ENCODE results near the gene CPSF4. TPM values are rescaled to one million over a fixed set of nuclear protein-coding genes. Genes with fewer than 3 reads are reported as not detected.

CPSF4 gene
- total RNA-seq, 1 experiment from 2014 or later = 98.2 TPM

- no peak for TF ChIP-seq CTCF (conservative IDR thresholded peaks at IDR 0.05)
- Histone ChIP-seq H4K91ac (ENCODE audit: insufficient read length, low read depth, low read length) (no peak overlapping the region), H3K4ac (ENCODE audit: low read depth, low read length) (no peak overlapping the region), H3K9ac (ENCODE audit: extremely low read depth, insufficient read length, low read length) (no peak overlapping the region), H3K56ac (ENCODE audit: insufficient read length, low read depth, low read length) (no peak overlapping the region), H4K8ac (replicated peaks; ENCODE audit: insufficient read length, low read depth, low read length) (no peak overlapping the region), H2AFZ (ENCODE audit: low read length) (no peak overlapping the region), H3K79me1 (ENCODE audit: insufficient read depth, low read depth, low read length, poor library complexity, severe bottlenecking) (no peaks in the 10 kb centered on the region), H2BK12ac (ENCODE audit: insufficient read length, low read depth, low read length) (no peak overlapping the region), H4K20me1 (ENCODE audit: control insufficient read depth, insufficient read depth, insufficient read length) (no peaks in the 10 kb centered on the region), H3K27me3 (ENCODE audit: insufficient read depth, low read length) (no peaks in the 10 kb centered on the region), H2AK5ac (ENCODE audit: insufficient read length, low read length) (no peak overlapping the region), H2BK20ac (ENCODE audit: low read depth, low read length, poor library complexity, severe bottlenecking) (no peak overlapping the region), H2BK5ac (ENCODE audit: insufficient read length, low read length) (no peak overlapping the region), H3K23ac (ENCODE audit: insufficient read length, low read depth, low read length) (no peak overlapping the region), H3K18ac (ENCODE audit: insufficient read length, low read depth, low read length) (no peak overlapping the region), H3K14ac (ENCODE audit: insufficient read depth, low read length) (no peak overlapping the region), H3K4me1 (ENCODE audit: insufficient read depth, low read length) (peaks cover 3% of the 10 kb centered on the region; the same call in 1 of the 2 replicates), H2BK120ac (ENCODE audit: low read depth, low read length, poor library complexity, severe bottlenecking) (no peak overlapping the region), H2BK15ac (ENCODE audit: low read depth, low read length) (no peak overlapping the region), H3K4me2 (ENCODE audit: insufficient read depth, insufficient read length, low read length) (no peak overlapping the region), H4K5ac (ENCODE audit: insufficient read length, low read depth, low read length) (no peak overlapping the region), H3K9me3 (ENCODE audit: control insufficient read depth, low read depth, low read length) (no peaks in the 10 kb centered on the region), H3K27ac (ENCODE audit: insufficient read length, low read depth, low read length) (no peak overlapping the region), H3T11ph (ENCODE audit: low read length) (no peak overlapping the region), H3K23me2 (ENCODE audit: insufficient read length, low read depth, low read length, poor library complexity, severe bottlenecking) (no peaks in the 10 kb centered on the region), H3K79me2 (ENCODE audit: insufficient read depth, low read length) (no peaks in the 10 kb centered on the region)
- Mint-ChIP-seq H3K27ac (no peak overlapping the region), H3K36me3 (ENCODE audit: insufficient read depth in 1 of 3, low read depth in 3 of 3) (peaks cover 49 to 89% (median 86%) of the 10 kb centered on the region in 3 experiments; a peak in 6 of 7 replicates), H3K9me3 (no peaks in the 10 kb centered on the region), H3K27me3 (ENCODE audit: low read depth) (no peaks in the 10 kb centered on the region), H3K4me1 (peaks cover 3 to 8% of the 10 kb centered on the region in 2 experiments), H3K4me3 (no peak overlapping the region)
- no peak for DNase-seq
- WGBS (ENCODE audit: extremely low coverage, insufficient read length, low lambda C conversion rate) = no CpG with 5 or more reads among the region's 4 CpGs
Measured at GRCh38 chr7:99446096-99446495, 7.4 kb downstream of the CPSF4 start.

Data from H9 (cell line).